AG04449 (cell line): ENCODE results near the gene SHBG.

Experiments
- CTCF ChIA-PET: fragments of 350-600 bp; formaldehyde crosslinking; extraction: SDS; loops from one replicate; lab custom pipeline; 2021; ENCODE audit warnings: antibody characterized with exemption; lab: Yijun Ruan, JAX
- POLR2A ChIA-PET: fragments of 400-600, 350-600 bp; formaldehyde crosslinking; extraction: SDS; loops from one replicate; lab custom pipeline; 2020; ENCODE audit warnings: antibody characterized with exemption, inconsistent platforms; lab: Yijun Ruan, JAX
- DNase-seq: peaks from one replicate; pipeline ENCODE4 v3.0.0-alpha.2; 2010; ENCODE audit warnings: low read depth, low spot score
- H3K4me3 ChIP-seq: 2 replicates; pipeline ENCODE4 v1.5.1; 2011; ENCODE audit warnings: low read depth, mild to moderate bottlenecking, control low read depth, low read length
- TF ChIP-seq, protein P1 (sequence below): IDR thresholded peaks from one replicate; pipeline ENCODE4 v1.5.1; 2011; ENCODE audit warnings: mild to moderate bottlenecking, moderate library complexity, low read length, control low read depth, inconsistent platforms; ENCODE audit not compliant: insufficient read depth; ENCODE audit errors: missing control alignments

SHBG gene

DNA sequence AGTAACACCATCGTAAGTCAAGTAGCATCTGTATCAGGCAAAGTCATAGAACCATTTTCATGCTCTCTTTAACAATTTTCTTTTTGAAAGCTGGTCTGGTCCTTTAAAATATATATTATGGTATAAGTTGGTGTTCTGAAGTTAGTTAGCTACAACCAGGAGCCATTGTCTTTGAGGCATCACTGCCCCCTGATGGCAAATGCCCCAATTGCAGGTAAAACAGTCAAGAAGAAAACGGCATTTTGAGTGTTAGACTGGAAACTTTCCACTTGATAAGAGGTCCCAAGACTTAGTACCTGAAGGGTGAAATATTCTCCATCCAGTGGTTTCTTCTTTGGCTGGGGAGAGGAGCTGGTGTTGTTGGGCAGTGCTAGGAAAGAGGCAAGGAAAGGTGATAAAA lies 43.3 kb downstream of the SHBG start:
- TF ChIP-seq, protein P1, sequence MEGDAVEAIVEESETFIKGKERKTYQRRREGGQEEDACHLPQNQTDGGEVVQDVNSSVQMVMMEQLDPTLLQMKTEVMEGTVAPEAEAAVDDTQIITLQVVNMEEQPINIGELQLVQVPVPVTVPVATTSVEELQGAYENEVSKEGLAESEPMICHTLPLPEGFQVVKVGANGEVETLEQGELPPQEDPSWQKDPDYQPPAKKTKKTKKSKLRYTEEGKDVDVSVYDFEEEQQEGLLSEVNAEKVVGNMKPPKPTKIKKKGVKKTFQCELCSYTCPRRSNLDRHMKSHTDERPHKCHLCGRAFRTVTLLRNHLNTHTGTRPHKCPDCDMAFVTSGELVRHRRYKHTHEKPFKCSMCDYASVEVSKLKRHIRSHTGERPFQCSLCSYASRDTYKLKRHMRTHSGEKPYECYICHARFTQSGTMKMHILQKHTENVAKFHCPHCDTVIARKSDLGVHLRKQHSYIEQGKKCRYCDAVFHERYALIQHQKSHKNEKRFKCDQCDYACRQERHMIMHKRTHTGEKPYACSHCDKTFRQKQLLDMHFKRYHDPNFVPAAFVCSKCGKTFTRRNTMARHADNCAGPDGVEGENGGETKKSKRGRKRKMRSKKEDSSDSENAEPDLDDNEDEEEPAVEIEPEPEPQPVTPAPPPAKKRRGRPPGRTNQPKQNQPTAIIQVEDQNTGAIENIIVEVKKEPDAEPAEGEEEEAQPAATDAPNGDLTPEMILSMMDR, result peak; percentile 6
- DNase-seq, result no peak
- CTCF ChIA-PET, result interaction anchor here (1.2 to 3.0 kb wide), 7 partner anchors 10 to 46 kb away, joined by 3 to 22 read pairs (median 5); partner anchors contain the start of genes SAT2, TP53 and WRAP53
- POLR2A ChIA-PET, result no interaction called here
- H3K4me3 ChIP-seq, result no peak overlapping the region

DNA sequence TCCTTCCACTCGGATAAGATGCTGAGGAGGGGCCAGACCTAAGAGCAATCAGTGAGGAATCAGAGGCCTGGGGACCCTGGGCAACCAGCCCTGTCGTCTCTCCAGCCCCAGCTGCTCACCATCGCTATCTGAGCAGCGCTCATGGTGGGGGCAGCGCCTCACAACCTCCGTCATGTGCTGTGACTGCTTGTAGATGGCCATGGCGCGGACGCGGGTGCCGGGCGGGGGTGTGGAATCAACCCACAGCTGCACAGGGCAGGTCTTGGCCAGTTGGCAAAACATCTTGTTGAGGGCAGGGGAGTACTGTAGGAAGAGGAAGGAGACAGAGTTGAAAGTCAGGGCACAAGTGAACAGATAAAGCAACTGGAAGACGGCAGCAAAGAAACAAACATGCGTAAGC lies 45.0 kb downstream of the SHBG start:
- H3K4me3 ChIP-seq, result no peak overlapping the region
- CTCF ChIA-PET, result interaction anchor here (1.4 to 3.8 kb wide), 2 partner anchors 12 to 86 kb away, joined by 3 to 21 read pairs; partner anchors contain the start of genes TP53 and WRAP53
- TF ChIP-seq, protein P1, result no peak
- POLR2A ChIA-PET, result interaction anchor here (0.9 kb wide), 1 partner anchor 11 kb away, joined by 3 read pairs; no protein-coding TSS in a partner anchor
- no peak for DNase-seq

DNA sequence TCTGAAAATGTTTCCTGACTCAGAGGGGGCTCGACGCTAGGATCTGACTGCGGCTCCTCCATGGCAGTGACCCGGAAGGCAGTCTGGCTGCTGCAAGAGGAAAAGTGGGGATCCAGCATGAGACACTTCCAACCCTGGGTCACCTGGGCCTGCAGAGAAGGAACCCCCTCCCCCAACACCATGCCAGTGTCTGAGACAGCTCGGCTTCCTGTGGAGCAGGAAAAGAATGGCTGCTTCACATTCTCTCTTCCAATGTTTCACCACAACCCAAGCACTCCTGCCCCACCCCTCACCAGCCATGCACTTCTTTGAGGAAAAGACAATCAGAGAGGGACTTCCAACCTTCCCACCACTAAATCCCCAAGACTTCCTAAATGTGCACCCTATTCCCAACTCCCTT lies 46.6 kb downstream of the SHBG start:
- TF ChIP-seq, protein P1, result no peak
- CTCF ChIA-PET, result interaction anchor here (0.9 to 3.8 kb wide), 4 partner anchors 11 to 87 kb away, joined by 3 to 21 read pairs (median 4); partner anchors contain the start of genes TP53 and WRAP53
- POLR2A ChIA-PET, result interaction anchor here (1.5 kb wide), 1 partner anchor 11 kb away, joined by 4 read pairs; the partner anchor contains the start of gene TP53
- H3K4me3 ChIP-seq, result no peak overlapping the region
- DNase-seq, result no peak

DNA sequence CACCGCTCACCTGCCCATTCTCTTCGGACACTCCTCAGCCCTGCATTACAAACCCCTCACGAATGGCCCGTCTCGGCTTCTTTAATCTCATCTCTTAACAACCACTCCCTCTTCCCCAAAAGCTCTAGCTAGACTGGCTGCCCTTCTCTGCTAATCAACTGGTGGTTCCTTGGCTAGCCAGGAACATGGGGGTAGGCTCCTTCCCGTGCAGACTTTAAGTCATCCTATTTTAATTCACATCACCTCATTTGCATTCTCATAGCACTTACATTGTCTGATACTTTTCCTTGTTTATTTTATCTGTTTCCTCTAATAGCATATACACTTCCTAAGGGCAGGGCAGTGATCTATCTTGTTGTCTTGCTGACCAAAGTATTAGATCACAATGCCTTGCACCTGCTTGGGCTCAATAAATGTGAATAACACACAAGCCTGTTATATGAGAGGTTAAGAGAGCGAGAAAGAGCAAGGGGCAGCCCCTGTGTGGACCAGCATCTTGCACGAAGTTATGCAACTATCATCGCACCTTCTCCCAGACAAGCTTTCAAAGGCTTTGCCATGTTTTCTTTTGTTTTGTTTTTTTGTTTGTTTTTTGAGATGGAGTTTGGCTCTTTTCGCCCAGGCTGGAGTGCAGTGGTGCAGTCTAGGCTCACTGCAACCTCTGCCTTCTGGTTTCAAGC lies 47.6 kb downstream of the SHBG start:
- no peak for DNase-seq
- no peak overlapping the region for H3K4me3 ChIP-seq
- TF ChIP-seq, protein P1, result no peak
- ChIA-PET CTCF (interaction anchor here (0.7 to 3.8 kb wide), 6 partner anchors 10 to 69 kb away, joined by 3 to 21 read pairs (median 4); partner anchors contain the start of genes SAT2, TP53 and WRAP53), POLR2A (interaction anchor here (1.5 kb wide), 1 partner anchor 10 kb away, joined by 4 read pairs; the partner anchor contains the start of gene TP53)
